GM12875 (cell line): ENCODE results near the gene LSAMP.

ENCODE experiments used
- H3K4me3 ChIP-seq: one replicate; pipeline ENCODE4 v1.5.1; 2011; ENCODE audit warnings: low read depth, low read length, control low read depth
- CTCF ChIP-seq: IDR thresholded peaks from 2 replicates; pipeline ENCODE4 v1.5.1; 2011; ENCODE audit warnings: low read depth, mild to moderate bottlenecking, control low read depth, inconsistent platforms, low read length, moderate library complexity, borderline replicate concordance; ENCODE audit not compliant: insufficient read depth

The LSAMP gene

DNA sequence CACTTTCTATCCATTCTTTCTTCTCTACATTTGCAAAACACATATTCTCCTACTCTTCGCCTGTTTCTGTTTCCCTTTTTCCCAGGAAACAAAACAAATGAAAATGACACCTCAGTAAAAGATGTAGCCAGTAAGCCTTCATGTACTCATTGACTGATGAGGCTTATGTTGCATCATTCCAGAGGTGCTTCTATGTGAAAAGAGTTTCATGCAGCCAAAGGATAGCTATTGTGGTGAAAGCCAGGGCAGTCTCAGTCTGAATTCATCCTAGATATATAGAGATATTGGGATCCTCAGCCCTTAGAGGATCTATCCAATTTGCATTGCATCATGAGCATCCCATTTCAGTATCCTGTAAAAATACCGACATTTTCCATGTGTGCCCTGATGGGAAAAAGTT lies 554.7 kb downstream of the LSAMP start:
- H3K4me3 ChIP-seq = no peak overlapping the region
- no peak for TF ChIP-seq CTCF

DNA sequence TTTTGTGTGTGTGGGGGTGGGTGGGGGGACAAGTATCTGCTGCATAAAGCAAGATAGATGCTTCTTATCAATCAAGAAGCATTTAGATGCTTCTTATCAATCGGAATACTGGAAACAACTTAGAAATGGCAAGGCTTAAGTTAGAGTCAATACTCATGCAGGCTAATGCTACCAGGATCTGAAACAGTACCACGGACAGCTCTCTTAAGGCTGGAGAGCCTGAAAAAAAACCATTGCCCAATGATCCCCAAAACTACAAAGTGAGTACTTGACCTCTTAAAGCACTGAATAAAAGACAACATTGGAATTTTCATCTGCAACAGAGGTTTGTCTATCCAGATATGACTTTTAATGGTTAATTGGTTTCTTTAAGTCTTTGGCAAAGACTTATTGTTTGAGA lies 559.7 kb downstream of the LSAMP start:
- no peak for TF ChIP-seq CTCF
- no peak overlapping the region for H3K4me3 ChIP-seq

- TF ChIP-seq CTCF = no peak
- no peak overlapping the region for H3K4me3 ChIP-seq
Observed at GRCh38 chr3:115877615-115877899, 567.7 kb downstream of the LSAMP start.

DNA sequence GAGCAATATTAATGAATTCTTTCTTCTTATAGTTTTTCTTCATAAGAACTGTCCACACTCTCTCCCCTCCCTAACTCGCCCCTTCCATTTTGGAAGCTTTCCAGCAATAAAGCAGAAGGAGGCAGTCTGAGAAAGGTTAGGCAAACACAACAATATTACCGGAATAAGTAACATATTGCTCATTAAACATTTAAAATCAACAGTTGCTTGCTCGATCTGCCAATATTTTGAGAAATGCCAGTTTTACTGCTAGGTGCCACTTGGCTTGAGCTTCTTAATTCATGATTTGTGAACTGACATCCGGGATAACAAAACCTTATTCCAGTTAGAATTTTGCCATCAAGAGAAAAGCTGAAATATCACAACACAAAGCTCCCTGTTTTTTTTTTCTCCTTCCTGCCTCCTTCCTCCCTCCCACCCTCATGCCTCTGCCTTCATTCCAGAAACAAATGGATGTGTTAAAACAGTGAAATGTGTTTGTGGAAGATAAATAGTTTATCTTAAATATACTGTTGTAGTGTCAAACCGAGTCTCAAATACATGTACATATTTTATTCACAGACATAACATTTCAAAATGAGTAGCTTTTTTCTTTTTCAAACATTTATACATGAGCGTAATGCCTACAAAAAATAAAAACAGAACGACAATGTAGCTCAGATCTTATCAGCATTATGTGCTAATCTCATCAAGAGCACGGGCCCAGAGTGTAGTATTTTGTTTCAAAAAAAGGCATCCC lies 568.2 kb downstream of the LSAMP start:
- H3K4me3 ChIP-seq = no peak overlapping the region
- TF ChIP-seq CTCF = no peak

- no peak for TF ChIP-seq CTCF
- H3K4me3 ChIP-seq = no peak overlapping the region
Observed at GRCh38 chr3:115875460-115875859, 569.8 kb downstream of the LSAMP start.

- TF ChIP-seq CTCF = no peak
- H3K4me3 ChIP-seq = no peak overlapping the region
Observed at GRCh38 chr3:115871735-115872134, 573.6 kb downstream of the LSAMP start.

DNA sequence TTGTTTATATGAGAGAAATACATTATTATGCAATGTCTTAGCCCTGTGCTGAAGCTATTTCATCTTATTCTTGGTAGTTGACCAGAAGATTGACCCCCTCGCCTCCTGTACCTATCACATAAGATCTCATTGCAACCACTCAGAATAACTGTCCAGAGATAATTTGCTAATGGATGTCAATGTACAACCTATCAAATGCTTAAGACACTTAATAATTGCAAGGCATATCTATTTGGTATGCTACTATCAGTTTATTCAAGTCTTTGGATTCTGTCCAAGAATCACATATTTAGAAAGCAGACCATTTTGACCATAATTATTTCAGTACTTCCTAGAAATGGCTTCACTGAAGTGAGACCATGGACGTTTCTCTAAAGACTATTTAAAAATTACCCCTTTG lies 580.4 kb downstream of the LSAMP start:
- H3K4me3 ChIP-seq = no peak overlapping the region
- TF ChIP-seq CTCF = no peak
